Neural cell (in vitro differentiated cells): ENCODE data around the gene TLL1.

Experiments used
- MXI1 ChIP-seq: fragments of 450-650 bp; conservative IDR thresholded peaks from 2 replicates; pipeline ENCODE4 v1.6.1; 2014; ENCODE audit warnings: antibody characterized with exemption, mild to moderate bottlenecking; ENCODE audit not compliant: poor library complexity, severe bottlenecking
- POLR2AphosphoS5 ChIP-seq: IDR thresholded peaks from 2 replicates; pipeline ENCODE4 v1.6.1; 2012
- RAD21 ChIP-seq: fragments of 450-650 bp; conservative IDR thresholded peaks from 2 replicates; pipeline ENCODE4 v1.6.1; 2014; ENCODE audit warnings: antibody characterized with exemption, mild to moderate bottlenecking, moderate library complexity
- TF ChIP-seq, protein P1 (sequence below): fragments of 450-650 bp; IDR thresholded peaks from 2 replicates; pipeline ENCODE4 v1.5.1; 2014; ENCODE audit warnings: antibody characterized with exemption, mild to moderate bottlenecking, moderate library complexity; ENCODE audit not compliant: poor library complexity, severe bottlenecking
- TF ChIP-seq, protein P2 (sequence below): IDR thresholded peaks from 2 replicates; pipeline ENCODE4 v1.6.1; 2012; ENCODE audit warnings: borderline replicate concordance

DNA sequence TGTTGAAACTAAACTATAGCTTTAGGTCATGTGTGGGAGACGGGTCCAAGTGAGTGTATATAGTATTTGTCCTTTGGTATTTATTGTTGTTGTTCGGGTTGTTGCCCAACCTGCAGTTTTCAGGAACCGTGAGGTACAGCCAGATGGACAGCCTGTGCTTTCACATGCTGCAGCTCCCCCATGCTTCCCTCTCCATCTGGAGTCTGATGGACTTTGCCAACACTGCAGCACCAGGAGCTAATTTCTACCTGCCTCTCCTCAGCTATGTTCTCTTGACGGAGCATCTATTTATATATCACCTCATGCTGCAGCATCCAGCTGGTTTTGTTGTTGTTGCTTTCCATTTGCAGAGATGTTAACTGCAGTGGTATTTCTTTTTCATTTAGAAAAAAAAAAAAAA, 80.1 kb downstream of the TLL1 start:
- TF ChIP-seq MXI1 (no peak), POLR2AphosphoS5 (peak; percentile 37), RAD21 (no peak)
- TF ChIP-seq, protein P1, sequence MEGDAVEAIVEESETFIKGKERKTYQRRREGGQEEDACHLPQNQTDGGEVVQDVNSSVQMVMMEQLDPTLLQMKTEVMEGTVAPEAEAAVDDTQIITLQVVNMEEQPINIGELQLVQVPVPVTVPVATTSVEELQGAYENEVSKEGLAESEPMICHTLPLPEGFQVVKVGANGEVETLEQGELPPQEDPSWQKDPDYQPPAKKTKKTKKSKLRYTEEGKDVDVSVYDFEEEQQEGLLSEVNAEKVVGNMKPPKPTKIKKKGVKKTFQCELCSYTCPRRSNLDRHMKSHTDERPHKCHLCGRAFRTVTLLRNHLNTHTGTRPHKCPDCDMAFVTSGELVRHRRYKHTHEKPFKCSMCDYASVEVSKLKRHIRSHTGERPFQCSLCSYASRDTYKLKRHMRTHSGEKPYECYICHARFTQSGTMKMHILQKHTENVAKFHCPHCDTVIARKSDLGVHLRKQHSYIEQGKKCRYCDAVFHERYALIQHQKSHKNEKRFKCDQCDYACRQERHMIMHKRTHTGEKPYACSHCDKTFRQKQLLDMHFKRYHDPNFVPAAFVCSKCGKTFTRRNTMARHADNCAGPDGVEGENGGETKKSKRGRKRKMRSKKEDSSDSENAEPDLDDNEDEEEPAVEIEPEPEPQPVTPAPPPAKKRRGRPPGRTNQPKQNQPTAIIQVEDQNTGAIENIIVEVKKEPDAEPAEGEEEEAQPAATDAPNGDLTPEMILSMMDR: no peak
- TF ChIP-seq, protein P2, sequence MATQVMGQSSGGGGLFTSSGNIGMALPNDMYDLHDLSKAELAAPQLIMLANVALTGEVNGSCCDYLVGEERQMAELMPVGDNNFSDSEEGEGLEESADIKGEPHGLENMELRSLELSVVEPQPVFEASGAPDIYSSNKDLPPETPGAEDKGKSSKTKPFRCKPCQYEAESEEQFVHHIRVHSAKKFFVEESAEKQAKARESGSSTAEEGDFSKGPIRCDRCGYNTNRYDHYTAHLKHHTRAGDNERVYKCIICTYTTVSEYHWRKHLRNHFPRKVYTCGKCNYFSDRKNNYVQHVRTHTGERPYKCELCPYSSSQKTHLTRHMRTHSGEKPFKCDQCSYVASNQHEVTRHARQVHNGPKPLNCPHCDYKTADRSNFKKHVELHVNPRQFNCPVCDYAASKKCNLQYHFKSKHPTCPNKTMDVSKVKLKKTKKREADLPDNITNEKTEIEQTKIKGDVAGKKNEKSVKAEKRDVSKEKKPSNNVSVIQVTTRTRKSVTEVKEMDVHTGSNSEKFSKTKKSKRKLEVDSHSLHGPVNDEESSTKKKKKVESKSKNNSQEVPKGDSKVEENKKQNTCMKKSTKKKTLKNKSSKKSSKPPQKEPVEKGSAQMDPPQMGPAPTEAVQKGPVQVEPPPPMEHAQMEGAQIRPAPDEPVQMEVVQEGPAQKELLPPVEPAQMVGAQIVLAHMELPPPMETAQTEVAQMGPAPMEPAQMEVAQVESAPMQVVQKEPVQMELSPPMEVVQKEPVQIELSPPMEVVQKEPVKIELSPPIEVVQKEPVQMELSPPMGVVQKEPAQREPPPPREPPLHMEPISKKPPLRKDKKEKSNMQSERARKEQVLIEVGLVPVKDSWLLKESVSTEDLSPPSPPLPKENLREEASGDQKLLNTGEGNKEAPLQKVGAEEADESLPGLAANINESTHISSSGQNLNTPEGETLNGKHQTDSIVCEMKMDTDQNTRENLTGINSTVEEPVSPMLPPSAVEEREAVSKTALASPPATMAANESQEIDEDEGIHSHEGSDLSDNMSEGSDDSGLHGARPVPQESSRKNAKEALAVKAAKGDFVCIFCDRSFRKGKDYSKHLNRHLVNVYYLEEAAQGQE: no peak
